IPS DF 4.7 (cell line): ENCODE data around the gene TIMP1.
"Not testable (repeated sequence)": the region's sequence is repeated elsewhere in the genome, so short reads cannot be mapped to it uniquely, and the experiment has no call there.

Source experiments
- DNase-seq: peaks from one replicate; pipeline ENCODE4 v3.0.0-alpha.2; 2013; ENCODE audit warnings: low spot score; ENCODE audit errors: extremely low read depth

Gene TIMP1

DNA sequence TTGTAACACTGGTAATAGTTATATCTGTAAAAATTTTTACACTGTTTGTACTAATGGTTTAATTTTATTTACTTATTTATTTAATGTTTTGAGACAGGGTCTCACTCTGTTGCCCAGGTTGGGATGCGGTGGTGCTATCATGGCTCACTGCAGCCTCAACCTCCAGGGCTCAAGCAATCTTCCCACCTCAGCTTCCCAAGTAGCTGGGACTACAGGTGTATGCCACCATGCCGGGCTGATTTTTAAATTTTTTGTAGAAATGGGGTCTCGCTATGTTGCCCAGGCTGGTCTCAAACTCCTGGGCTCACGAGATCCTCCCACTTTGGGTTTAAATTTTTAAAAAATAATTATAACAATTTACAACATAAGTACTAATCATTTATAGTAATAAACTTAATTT is 20.9 kb downstream of the TIMP1 start:
- DNase-seq = not testable (repeated sequence)

DNA sequence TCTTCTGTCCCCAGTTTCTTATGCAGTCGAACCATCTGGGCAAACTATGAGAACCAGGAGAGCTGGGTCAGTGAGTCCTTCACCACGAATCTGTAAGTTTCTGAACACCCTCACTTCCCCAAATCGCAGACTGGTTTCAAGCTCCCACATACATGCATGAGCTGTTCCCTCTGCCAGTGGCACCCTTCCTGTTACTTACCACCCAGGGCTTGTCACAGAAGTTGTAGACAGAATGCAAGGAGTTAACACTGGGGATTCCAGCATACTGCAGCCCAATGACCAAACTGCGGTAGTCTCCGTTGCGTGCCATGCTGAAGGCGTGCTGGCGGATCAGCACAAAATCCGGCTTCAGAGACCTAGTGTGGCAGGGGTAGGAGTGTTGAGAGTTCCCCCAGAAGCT is 22.8 kb downstream of the TIMP1 start:
- no peak for DNase-seq

DNA sequence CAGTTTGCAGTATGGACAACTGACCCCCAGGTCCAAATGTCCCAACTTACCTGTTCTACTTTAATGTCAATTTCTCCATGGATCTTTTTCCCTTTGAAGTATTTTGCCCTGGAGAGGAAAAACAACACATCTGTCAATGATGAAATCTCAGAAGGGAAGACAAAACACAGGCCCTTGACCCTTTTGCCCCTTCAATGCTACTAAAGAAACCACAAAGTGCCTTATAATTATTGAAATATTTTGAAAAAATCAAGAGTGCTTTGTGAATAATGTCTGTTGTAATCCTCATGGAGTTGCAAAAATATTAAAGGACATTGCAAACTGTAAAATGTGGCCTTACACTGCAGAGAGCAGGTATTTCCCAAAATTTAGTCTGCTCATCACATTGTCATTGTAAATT is 24.9 kb downstream of the TIMP1 start:
- DNase-seq = no peak

DNA sequence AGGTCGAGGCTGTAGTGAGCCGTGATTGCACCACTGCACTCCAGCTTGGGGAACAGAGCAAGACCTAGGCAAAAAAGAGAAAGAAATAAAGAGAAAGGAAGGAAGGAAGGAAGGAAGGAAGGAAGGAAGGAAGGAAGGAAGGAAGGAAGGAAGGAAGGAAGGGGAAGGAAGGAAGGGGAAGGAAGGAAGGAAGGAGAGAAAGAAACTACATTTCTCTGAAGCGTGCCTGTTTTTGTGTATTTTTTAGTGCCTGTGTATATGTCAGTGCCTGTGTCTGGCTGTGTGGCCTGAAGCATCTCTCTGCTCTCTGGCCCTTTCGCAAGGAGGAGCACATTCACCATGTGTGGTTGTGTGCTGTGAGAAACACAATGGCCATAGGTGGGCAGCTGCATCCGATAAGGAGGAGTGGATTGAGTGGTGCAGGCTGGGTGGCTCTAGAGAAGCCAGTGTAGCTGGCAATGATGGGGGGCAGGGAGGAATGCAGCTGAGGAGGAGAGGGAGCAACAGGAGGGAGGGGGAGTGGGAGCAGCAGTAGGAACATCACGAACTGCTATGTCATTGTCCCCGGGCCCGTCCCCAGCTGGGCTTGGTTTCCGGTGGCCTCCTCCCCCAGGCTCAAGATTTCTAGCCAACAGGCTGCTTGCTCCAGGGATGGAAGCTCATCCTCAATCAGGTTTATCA is 26.0 kb downstream of the TIMP1 start:
- DNase-seq = no peak

DNA sequence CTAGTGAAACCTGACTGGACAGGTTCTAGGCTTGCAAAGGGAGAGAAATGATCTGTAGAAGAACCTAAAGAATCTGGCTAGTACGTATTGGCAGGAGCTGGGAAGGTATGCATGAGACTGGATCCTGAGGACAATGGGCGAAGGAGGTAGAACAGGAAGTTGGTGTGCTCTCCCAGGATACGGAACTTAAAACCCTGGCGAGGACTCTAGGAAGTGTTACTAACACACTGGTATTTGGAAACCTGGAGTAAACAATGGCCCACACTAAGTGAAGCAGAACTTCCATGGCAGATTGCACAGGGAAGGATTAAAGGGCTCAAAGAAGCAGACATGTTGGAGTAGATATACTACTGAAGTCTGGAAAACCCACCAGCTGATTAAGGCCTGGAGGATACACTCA is 28.3 kb downstream of the TIMP1 start:
- no peak for DNase-seq

DNA sequence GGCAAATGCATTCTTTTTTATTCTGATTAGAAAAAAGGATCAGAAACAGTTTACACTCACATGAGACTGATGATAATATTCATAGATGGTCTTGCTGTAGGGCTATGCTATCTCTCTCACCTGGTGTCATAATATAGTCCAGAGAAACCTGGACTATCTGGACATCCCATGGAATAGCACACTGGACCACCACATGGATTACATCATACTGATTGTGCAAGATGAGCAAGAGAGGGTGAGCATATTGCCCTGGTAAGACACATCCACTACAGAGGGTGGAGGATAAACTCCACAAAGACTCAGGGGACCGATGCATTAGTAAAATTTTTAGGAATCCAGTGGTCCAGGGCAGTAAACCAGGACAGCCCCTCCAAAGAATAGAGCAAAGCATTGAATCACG is 29.3 kb downstream of the TIMP1 start:
- DNase-seq = no peak

DNA sequence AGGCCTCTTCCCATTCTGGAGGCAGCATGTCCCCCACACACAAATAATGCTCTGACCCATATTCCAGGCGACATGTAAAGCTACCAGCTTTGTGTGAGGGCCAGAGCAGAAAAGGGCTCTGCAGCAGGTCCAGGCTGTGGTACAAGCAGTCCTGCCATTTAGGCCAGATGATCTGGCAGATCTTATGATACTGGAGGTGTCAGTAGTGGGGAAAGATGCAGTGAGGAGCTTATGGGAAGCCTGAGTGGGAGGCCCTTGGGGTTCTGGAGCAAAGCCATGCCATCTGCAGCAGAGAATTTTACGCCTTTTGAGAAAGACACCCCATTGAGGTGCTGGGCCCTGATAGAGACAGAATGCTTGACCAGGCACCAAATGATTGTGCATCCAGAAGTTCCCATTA is 29.7 kb downstream of the TIMP1 start:
- no peak for DNase-seq

DNA sequence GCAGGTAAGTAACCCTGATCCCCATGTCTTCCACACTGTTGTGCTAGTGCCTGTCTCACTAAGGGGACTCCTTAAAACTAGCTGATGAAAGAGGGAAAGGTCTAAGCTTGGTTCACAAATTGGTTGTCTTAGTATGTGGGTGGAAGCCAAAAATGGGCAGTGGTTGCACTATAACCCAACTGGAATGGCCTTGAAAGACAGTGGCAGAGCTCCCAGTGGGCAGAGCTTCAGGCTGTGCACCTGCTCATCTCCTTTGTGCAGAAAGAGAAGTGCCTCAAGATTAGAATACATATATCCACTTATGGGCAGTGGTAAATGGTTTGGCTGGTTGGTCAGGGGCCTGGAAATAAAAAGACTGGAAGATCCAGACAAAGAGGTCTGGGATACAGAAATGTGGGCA is 30.2 kb downstream of the TIMP1 start:
- DNase-seq = no peak

DNA sequence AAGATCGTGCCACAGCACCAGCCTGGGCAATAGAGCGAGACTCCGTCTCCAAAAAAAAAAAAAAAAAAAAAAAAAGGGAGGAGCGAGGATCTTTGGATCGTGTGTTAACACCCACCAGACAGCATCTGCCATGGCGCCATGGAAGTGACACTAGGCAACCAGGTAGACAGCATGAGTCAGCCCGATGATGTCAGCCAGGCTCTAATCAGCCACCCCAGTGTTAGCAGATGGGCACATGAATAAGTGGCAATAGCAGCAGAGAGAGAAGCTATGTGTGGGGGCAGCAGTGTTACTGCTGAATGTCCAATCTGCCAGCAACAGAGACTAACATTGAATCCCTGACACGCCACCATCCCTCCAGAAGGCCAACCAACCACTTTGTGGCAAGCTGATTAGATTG is 30.8 kb downstream of the TIMP1 start:
- no peak for DNase-seq

DNA sequence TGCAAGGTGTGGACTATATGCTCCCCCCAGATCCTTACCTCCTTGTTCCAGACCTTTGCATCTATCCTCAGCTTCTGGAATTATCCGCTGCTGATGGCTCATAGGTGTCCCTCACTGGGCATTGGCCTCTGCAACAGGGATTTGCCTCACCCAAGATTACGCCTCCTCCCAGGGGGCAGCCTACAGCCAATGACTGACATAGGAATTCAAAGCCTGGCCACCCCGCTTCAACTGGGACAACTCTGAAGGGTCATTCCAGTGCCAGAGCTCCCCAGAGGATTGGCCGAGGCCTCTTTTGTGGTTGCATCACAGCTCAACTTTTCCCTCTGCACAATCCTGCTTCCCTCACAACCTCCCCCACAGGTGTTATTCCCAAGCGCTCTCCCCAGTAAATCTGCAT is 32.4 kb downstream of the TIMP1 start:
- DNase-seq = no peak

DNA sequence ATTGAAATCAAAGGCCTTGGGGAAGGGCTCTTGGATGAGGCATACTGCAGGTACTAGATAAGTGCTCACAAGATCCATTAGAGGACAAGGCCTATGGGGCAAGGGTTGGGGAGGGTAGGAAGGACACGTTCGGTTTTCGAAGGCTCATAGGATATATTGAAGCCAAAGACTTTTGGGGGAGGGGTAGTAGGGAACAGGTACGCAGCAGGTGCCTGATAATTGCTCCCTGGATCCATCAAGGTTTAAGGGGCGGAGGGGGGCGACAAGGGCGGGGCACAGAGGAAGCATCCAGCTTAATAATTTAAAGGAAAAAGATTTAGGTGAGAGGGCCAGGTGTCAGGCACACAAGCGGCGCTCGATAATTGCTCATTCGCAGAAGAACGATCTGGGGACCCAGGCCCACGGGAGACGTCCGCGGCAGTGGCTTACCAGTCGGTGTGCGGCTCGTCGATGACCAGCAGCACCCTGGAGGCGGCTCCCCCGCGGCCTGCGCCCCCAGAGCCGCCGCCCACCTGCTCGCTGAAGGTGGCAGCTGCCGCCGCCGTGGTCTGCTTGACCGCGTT is 36.8 kb downstream of the TIMP1 start:
- DNase-seq = no peak

DNA sequence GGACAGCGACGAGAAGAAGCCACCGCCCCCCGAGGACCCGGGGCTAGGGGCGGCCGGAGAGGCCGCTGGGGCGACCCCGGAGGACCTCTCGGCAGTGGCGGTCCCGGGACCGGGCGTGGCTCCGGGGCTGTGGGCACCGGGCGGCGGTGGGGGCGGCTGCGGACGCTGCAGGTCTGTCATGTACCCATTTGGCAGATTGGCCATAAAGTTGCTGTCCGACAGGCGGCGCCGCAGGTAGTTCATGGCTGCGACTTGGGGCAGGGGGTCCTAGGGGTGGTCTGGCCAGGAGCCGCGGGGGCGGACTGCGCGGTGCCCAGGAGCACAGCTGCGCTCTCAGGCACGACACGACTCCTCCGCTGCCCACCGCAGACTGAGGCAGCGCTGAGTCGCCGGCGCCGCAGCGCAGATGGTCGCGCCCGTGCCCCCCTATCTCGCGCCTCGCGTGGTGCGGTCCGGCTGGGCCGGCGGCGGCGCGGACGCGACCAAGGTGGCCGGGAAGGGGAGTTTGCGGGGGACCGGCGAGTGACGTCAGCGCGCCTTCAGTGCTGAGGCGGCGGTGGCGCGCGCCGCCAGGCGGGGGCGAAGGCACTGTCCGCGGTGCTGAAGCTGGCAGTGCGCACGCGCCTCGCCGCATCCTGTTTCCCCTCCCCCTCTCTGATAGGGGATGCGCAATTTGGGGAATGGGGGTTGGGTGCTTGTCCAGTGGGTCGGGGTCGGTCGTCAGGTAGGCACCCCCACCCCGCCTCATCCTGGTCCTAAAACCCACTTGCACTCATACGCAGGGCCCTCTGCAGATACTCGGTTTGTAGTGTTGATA is 37.5 kb downstream of the TIMP1 start, which contains the start of gene SYN1:
SYN1 (minus strand) TSS at position 372 of the 817 bp plus-strand sequence; CDS start at position 243, 129 bp downstream.
- DNase-seq = no peak

DNA sequence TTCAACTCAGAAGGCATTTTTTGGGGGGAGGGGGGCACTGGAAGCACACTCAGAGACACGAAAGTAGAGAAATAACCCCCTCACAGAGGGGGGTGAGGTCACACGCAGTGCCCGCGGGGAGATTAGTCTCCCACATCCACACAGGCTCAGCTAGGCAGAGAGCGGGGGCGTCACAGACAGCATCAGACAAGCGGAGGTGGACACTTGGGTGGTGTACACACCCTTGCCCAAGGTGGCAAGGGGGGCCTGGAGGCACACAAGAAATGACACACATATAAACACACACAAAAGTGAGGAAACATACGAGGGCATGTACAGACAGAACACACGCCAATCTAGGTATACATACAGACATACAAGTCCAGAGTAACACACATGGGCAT is 38.1 kb downstream of the TIMP1 start:
- no peak for DNase-seq

DNA sequence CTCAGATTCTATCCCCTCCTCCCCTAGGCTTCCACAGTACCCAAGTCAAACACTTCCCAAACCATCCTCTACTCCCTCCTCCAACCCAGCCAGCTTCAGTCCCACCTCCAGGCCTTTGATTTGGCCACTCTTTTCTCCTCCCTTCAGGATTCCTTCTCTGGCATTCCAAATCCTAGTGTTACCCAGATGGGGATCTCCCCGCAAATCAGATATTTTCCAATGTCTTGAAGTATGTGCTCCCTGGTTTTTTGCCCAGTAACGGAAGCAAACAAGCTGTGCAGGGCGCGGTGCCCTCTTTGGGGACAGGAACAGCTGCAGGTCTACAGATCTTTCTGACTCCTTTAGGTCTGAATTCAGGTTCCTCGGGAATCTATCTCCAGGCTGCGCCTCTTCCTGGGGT is 39.6 kb downstream of the TIMP1 start:
- DNase-seq = no peak

DNA sequence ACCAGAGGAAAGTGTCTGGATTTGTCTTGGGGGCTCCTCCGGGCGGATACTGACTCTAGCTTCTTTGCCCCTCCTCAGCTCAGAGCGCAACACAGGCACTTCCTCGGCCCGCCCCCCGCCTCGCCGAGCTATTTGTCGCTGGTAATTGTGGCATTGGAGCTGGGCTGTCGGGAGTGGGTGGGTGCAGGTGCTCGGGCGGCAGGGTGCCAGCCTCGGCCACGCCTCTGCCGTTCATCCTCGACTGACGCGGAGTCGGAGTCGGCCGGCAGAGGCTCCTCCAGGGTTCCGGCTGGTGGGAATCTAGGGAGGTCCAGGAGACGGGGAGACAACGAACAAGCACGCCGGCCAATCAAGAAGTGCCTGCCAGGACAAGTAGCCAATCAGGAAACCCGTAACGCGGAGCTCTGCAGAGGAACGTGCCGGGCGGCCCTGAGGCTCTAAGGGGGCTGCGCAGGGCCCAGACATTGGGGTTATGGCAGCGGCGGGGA is 41.3 kb downstream of the TIMP1 start:
- no peak for DNase-seq

DNA sequence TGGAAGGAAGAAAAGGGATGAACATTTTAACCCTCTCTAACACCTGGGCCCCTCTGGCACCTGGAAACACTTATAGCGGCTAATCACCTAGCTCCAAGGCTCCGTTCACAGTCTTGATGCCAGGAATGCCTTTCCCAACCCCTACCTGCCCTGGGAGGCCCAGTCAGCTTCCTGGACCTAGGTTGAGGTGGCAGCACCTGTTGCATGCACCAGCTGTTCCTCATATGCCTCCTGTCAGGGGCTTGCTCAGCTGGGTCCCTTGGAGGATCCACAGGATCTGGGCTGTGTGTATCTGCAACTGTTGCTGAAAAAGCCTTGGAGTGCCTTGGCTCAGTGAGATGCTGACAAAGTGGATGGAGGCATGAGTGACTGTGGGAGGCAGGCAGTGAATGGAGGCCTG is 43.1 kb downstream of the TIMP1 start:
- no peak for DNase-seq

DNA sequence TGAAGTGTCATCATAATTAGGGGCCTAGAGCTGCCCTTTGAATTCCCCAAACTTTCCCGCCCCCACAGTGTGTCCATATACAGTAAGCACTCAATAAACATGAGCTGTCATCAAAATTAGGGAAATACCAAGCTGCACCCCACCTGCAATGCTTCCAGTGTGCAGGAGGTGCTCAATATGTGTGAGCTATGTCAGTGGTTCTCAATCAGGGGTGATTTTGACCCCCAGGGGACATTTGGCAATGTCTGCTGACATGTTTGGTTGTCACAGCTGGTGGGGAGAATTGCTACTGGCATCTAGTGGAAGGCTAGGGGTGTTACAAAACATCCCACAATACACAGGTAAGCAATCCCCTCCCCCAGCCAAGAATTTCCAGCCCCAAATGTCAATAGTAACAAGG is 46.7 kb downstream of the TIMP1 start:
- DNase-seq = no peak

DNA sequence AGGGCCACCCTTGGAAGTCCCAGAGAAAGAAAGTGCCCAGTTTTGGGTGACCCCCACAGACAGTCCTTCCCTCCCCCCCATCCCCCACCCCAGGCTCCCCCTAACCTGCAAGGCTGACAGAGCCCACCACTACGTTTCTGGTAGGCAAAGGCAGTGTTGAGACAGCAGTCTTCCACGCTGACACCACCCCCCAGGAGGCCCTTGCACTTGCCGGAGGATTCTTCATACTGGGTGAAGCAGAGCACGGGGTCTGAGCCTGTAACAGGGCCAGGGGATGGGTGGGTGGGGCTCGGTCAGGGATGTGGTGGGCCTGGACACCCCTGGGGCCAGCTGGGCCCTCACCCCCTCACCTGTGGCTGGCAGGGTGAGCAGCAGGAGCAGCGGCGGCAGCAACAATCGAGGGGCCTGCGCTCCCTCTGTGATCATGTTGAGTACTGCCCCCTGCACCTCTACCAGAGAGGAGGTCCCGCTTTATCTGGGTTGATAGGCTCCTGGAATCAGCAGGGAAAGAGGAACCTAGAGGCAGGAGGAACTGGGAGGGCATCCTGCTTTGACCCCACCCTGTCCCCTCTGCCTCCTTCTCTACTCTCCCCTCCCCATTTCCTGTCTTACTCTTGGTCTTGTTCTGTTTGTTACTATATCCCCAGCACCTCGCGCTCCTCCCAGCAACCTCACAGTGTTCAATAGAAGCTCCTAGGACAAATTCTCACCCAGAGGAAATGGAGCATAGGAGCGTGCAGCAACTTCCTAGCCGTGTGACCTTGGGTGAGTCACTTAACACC is 47.4 kb downstream of the TIMP1 start, which contains the start of gene CFP:
CFP (minus strand) TSS at position 512 of the 782 bp plus-strand sequence; CDS start at position 426, 86 bp downstream.
- DNase-seq = no peak

DNA sequence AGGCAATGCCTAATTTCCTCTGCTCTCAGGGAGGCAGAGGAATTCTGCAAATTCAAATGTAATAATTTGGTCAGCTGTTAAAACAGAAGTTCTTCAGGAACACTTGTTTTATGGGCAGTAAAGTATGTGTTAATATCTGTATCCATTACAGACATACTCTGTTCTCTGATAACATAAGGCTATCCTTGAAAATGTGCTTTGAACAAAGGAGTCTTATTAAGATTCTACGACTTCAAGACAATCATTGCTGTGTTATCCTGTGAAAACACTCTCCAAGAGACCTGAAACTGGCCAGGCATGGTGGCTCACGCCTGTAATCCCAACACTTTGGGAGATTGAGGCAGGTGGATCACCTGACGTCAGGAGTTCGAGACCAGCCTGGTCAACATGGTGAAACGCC is 49.4 kb downstream of the TIMP1 start:
- DNase-seq = no peak

DNA sequence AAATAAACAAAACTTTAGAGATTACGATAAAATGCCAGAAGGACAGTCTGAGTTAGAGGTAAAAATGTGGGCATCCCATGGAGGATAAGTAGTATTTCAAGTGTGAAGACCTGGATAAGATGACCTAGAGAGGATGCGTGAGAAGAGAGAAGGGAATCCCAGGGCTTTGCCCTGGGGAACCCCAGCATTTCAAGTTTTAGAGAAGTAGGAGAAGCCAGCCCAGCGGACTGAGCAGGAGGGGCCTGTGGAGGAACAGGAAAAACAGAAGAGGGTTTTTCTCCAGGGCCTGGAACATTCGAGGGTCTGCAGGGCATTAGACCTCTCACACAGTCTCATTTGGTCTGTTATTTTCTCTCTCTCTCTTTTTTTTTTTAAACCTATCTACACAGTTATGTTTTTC is 50.4 kb downstream of the TIMP1 start:
- no peak for DNase-seq
